Dermis microvascular lymphatic vessel endothelial cell (primary cell): ENCODE measurements around the gene EFNA5. TPM values are rescaled to one million over a fixed set of nuclear protein-coding genes. Genes with fewer than 3 reads are reported as not detected.
A peak's percentile ranks its signal among the peaks of the same experiment; 100 is the strongest.

Experiments used
- DNase-seq, 2 donors: peaks; one replicate each; pipeline versions ENCODE4 v3.0.0 to v3.0.0-alpha.2; 2010; ENCODE audit warnings: low read depth in 2 of 2
- total RNA-seq: library from RNA; depleted of rRNA; stranded (reverse); fragments of >200 nt; gene quantifications from 2 replicates; pipeline ENCODE4 v1.2.1, GENCODE V29; 2014

Gene EFNA5
- total RNA-seq, 1 donor from 2014 or later = 101 TPM

GRCh38 chr5:107402434-107403227, 268.1 kb downstream of the EFNA5 start:
- DNase-seq = no peak

GRCh38 chr5:107401470-107402122, 269.1 kb downstream of the EFNA5 start:
- no peak for DNase-seq

GRCh38 chr5:107400328-107400727, 270.4 kb downstream of the EFNA5 start:
- no peak for DNase-seq

- no peak for DNase-seq
These were observed 272.0 kb downstream of the EFNA5 start for GRCh38 chr5:107398703-107399102.

GRCh38 chr5:107396351-107396690, 274.4 kb downstream of the EFNA5 start:
- no peak for DNase-seq

- no peak for DNase-seq
These were observed 274.9 kb downstream of the EFNA5 start for GRCh38 chr5:107395632-107396350.

- DNase-seq = no peak
These were observed 276.9 kb downstream of the EFNA5 start for GRCh38 chr5:107393851-107394250.

GRCh38 chr5:107391787-107392186, 278.9 kb downstream of the EFNA5 start:
- no peak for DNase-seq

GRCh38 chr5:107389775-107390148, 281.0 kb downstream of the EFNA5 start:
- DNase-seq = peak; percentile 60 to 76

- peak; percentile 95 to 98 for DNase-seq
These were observed 281.5 kb downstream of the EFNA5 start for GRCh38 chr5:107389130-107389774.

GRCh38 chr5:107388141-107388861, 282.4 kb downstream of the EFNA5 start:
- peak; percentile 55 to 73 for DNase-seq

- DNase-seq = peak in 1 of 2 donors; percentile 17
These were observed 283.1 kb downstream of the EFNA5 start for GRCh38 chr5:107387526-107388140.

GRCh38 chr5:107385708-107386107, 285.0 kb downstream of the EFNA5 start:
- DNase-seq = no peak

- no peak for DNase-seq
These were observed 286.5 kb downstream of the EFNA5 start for GRCh38 chr5:107384256-107384655.

GRCh38 chr5:107383414-107383813, 287.3 kb downstream of the EFNA5 start:
- no peak for DNase-seq

GRCh38 chr5:107381189-107381856, 289.4 kb downstream of the EFNA5 start:
- DNase-seq = peak in 1 of 2 donors; percentile 67

GRCh38 chr5:107380654-107381053, 290.1 kb downstream of the EFNA5 start:
- no peak for DNase-seq

- DNase-seq = no peak
These were observed 292.4 kb downstream of the EFNA5 start for GRCh38 chr5:107378218-107378899.

GRCh38 chr5:107377277-107377609, 293.5 kb downstream of the EFNA5 start:
- no peak for DNase-seq
